HepG2 (cell line): ENCODE measurements around the gene WDR41. TPM values are rescaled to one million over a fixed set of nuclear protein-coding genes. Genes with fewer than 3 reads are reported as not detected.

Experiments used
- ATAC-seq: fragments of 200-7000 bp; cut with Tn5 transposase; 3 replicates; pipeline ENCODE4 v1.9.1; 2020; ENCODE audit warnings: mild to moderate bottlenecking, moderate library complexity
- BruUV-seq: library from RNA; stranded (reverse); fragments of 400-500 nt; replicated peaks from 2 replicates; lab custom pipeline; 2021; lab: Mats Ljungman, UMichigan
- CTCF ChIA-PET: fragments of 300-600 bp; formaldehyde crosslinking; extraction: SDS; loops from one replicate; lab custom pipeline; 2021; ENCODE audit warnings: low total read pairs, inconsistent platforms, low intra/inter-chr PET ratio; lab: Yijun Ruan, JAX
- POLR2A ChIA-PET: fragments of 350-600 bp; sonication (Branson Sonifier 250); formaldehyde crosslinking; loops from one replicate; lab custom pipeline; 2020; ENCODE audit warnings: antibody characterized with exemption, inconsistent platforms; lab: Yijun Ruan, JAX
- DNase-seq: peaks from one replicate; pipeline ENCODE4 v3.0.0-alpha.2; 2015; ENCODE audit warnings: low spot score
- FAIRE-seq: peaks from 3 replicates; lab custom pipeline; 2011; peaks lifted over from hg19 to GRCh38; lab: Jason Lieb, UNC
- H2AFZ ChIP-seq: one replicate; pipeline ENCODE4 v1.6.1; 2011; ENCODE audit warnings: low read length, inconsistent platforms
- H3K27ac ChIP-seq: fragments of 300-600 bp; 3 replicates; pipeline ENCODE4 v1.8.0; 2011; ENCODE audit warnings: mixed run types, mild to moderate bottlenecking, mixed read lengths, low read length, inconsistent platforms; ENCODE audit not compliant: insufficient read depth; ENCODE audit errors: extremely low read length
- H3K27me3 ChIP-seq, 2 experiments: fragments of 200-600 bp in 1 of 2; 2 replicates in 1 of 2; 3 replicates in 1 of 2; pipeline versions ENCODE4 v1.6.0 to v1.8.0; 2011; ENCODE audit warnings: low read length in 2 of 2, mild to moderate bottlenecking in 2 of 2, moderate library complexity in 2 of 2, inconsistent platforms in 1 of 2; ENCODE audit not compliant: insufficient read depth in 2 of 2, control insufficient read depth in 1 of 2
- H3K36me3 ChIP-seq, 2 experiments: fragments of 200-600 bp in 1 of 2; replicated peaks in 1 of 2; 2 replicates in 1 of 2; 3 replicates in 1 of 2; pipeline versions ENCODE4 v1.5.1 to v1.8.0; 2011; ENCODE audit warnings: low read length in 2 of 2, inconsistent platforms in 1 of 2; ENCODE audit not compliant: insufficient read depth in 2 of 2, control insufficient read depth in 1 of 2
- H3K4me1 ChIP-seq: 2 replicates; pipeline ENCODE4 v1.5.1; 2012; ENCODE audit warnings: low read length, inconsistent platforms; ENCODE audit not compliant: insufficient read depth
- H3K4me2 ChIP-seq: 2 replicates; pipeline ENCODE4 v1.6.0; 2011; ENCODE audit warnings: low read depth, low read length, inconsistent platforms
- H3K4me3 ChIP-seq, 3 experiments: fragments of 200-600 bp in 1 of 3; sonication (generic), shearing (Covaris generic) in 1 of 3; replicated peaks in 1 of 3; 2 replicates each; pipeline ENCODE4 v1.5.1; 2011 to 2016; ENCODE audit warnings: low read length in 3 of 3, inconsistent platforms in 2 of 3, low read depth in 2 of 3, mild to moderate bottlenecking in 2 of 3, control low read depth in 1 of 3, mixed read lengths in 1 of 3; ENCODE audit not compliant: insufficient read depth in 1 of 3
- H3K79me2 ChIP-seq: one replicate; pipeline ENCODE4 v1.6.1; 2011; ENCODE audit warnings: low read length, inconsistent platforms; ENCODE audit not compliant: insufficient read depth
- H3K9ac ChIP-seq: 2 replicates; pipeline ENCODE4 v1.6.0; 2011; ENCODE audit warnings: mild to moderate bottlenecking, low read depth, low read length, inconsistent platforms; ENCODE audit not compliant: insufficient read depth
- H3K9me3 ChIP-seq: 2 replicates; pipeline ENCODE4 v1.5.1; 2012; ENCODE audit warnings: mild to moderate bottlenecking, low read length
- H4K20me1 ChIP-seq: 2 replicates; pipeline ENCODE4 v1.6.0; 2011; ENCODE audit warnings: inconsistent platforms, mild to moderate bottlenecking, low read length, moderate library complexity; ENCODE audit not compliant: insufficient read depth
- CBX1 ChIP-seq: IDR thresholded peaks from one replicate; pipeline ENCODE4 v1.6.1; 2016; ENCODE audit warnings: antibody characterized with exemption, low read depth
- CCAR2 ChIP-seq: fragments of 200-400 bp; formaldehyde crosslinking; optimal IDR thresholded peaks from 2 replicates; pipeline ENCODE3; 2018; ENCODE audit warnings: low read depth, mild to moderate bottlenecking, low read length, moderate library complexity
- CREB1 ChIP-seq, 2 experiments: fragments of 450-650 bp in 1 of 2; IDR thresholded peaks; 2 replicates each; pipeline ENCODE4 v1.6.1; 2016 to 2017; ENCODE audit warnings: control low read depth in 1 of 2, mild to moderate bottlenecking in 1 of 2, missing compliant biosample characterization in 1 of 2, missing genetic modification characterization in 1 of 2
- IRF2 ChIP-seq: IDR thresholded peaks from 2 replicates; pipeline ENCODE4 v1.6.1; 2018; ENCODE audit warnings: missing genetic modification reagents, missing compliant biosample characterization
- MATR3 ChIP-seq: sonication (generic); formaldehyde crosslinking; IDR thresholded peaks from 2 replicates; pipeline ENCODE4 v1.4.0; 2020; ENCODE audit warnings: missing genetic modification reagents
- NR1H2 ChIP-seq: sonication (generic); formaldehyde crosslinking; IDR thresholded peaks from 2 replicates; pipeline ENCODE4 v1.8.1; 2022; ENCODE audit warnings: low read depth, missing genetic modification reagents, borderline replicate concordance
- NR2F6 ChIP-seq, 2 experiments: IDR thresholded peaks; 2 replicates each; pipeline ENCODE4 v1.6.1; 2016; ENCODE audit warnings: antibody characterized with exemption in 1 of 2, mild to moderate bottlenecking in 1 of 2
- PHF8 ChIP-seq: sonication (generic); formaldehyde crosslinking; IDR thresholded peaks from 2 replicates; pipeline ENCODE4 v1.5.0; 2020; ENCODE audit warnings: missing genetic modification reagents
- SRSF4 ChIP-seq: fragments of 200-400 bp; formaldehyde crosslinking; IDR thresholded peaks from one replicate; pipeline ENCODE4 v1.6.1; 2018; ENCODE audit warnings: mild to moderate bottlenecking, low read depth, low read length, moderate library complexity; ENCODE audit not compliant: poor library complexity, severe bottlenecking
- ZNF33B ChIP-seq: sonication (generic); formaldehyde crosslinking; IDR thresholded peaks from 2 replicates; pipeline ENCODE4 v1.5.1; 2020; ENCODE audit warnings: mild to moderate bottlenecking, missing genetic modification reagents
- ZNF530 ChIP-seq: sonication (generic); formaldehyde crosslinking; IDR thresholded peaks from 2 replicates; pipeline ENCODE4 v1.5.0; 2020; ENCODE audit warnings: low read depth, mild to moderate bottlenecking, missing genetic modification reagents
- WGBS: methylation state at CpG from one replicate; pipeline ENCODE4 v1.1.6; 2017; ENCODE audit warnings: low lambda C conversion rate; 5-methylcytosine and 5-hydroxymethylcytosine counted together
- in situ Hi-C: cut with HindIII; loops from 2 replicates; pipeline ENCODE4 v1.10.0; 2017; ENCODE audit warnings: low pct_unique_long_range_greater_than_20kb; ENCODE audit not compliant: extremely low pct_ligation_motif_present
- intact Hi-C: fragments of 100-400 bp; cut with micrococcal nuclease; formaldehyde crosslinking; loops from one replicate; pipeline ENCODE4 v1.10.0; 2022; ENCODE audit not compliant: unreplicated experiment
- polyA plus RNA-seq, 8 experiments: library from polyadenylated mRNA; depleted of rRNA in 3 of 8; stranded (reverse) in 7 of 8; unstranded in 1 of 8; fragments of >200 nt; fragmentation: Illumina TruSeq in 4 of 8; extraction: Trizol in 4 of 8; gene quantifications; 2 replicates each; pipeline versions ENCODE4 v1.2.1 to v1.2.3, GENCODE V29; 2011 to 2016; ENCODE audit warnings: low read depth in 4 of 8, missing spikeins in 1 of 8, mixed read lengths in 1 of 8; ENCODE audit not compliant: insufficient read depth in 1 of 8
- total RNA-seq, 5 experiments: library from RNA; depleted of rRNA; stranded (reverse); fragments of >200 nt; fragmentation: Illumina TruSeq; extraction: Trizol; gene quantifications; 2 replicates each; pipeline ENCODE4 v1.2.3, GENCODE V29; 2016; ENCODE audit warnings: low read depth in 1 of 5
- TF ChIP-seq, protein P1 (sequence below): sonication (generic); formaldehyde crosslinking; IDR thresholded peaks from 2 replicates; pipeline ENCODE4 v1.8.0; 2022; ENCODE audit warnings: missing genetic modification reagents, mild to moderate bottlenecking, borderline replicate concordance
- TF ChIP-seq, protein P2 (sequence below): sonication (generic); formaldehyde crosslinking; conservative IDR thresholded peaks from 2 replicates; pipeline ENCODE4 v1.4.0; 2020; ENCODE audit warnings: missing genetic modification reagents

Gene WDR41
- total and polyA plus RNA-seq, 2 of the 13 experiments (the other 11 are each of a cell fraction or from before 2014, with no cell fraction given): 18.9 to 39.3 TPM

- TF ChIP-seq, protein P1, sequence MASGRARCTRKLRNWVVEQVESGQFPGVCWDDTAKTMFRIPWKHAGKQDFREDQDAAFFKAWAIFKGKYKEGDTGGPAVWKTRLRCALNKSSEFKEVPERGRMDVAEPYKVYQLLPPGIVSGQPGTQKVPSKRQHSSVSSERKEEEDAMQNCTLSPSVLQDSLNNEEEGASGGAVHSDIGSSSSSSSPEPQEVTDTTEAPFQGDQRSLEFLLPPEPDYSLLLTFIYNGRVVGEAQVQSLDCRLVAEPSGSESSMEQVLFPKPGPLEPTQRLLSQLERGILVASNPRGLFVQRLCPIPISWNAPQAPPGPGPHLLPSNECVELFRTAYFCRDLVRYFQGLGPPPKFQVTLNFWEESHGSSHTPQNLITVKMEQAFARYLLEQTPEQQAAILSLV (CRISPR knock-in tag): no peak
- TF ChIP-seq NR1H2 (CRISPR knock-in tag) (no peak), PHF8 (CRISPR knock-in tag) (no peak)
Measured at GRCh38 chr5:77407152-77407551, 85.0 kb downstream of the WDR41 start (continued).

DNA sequence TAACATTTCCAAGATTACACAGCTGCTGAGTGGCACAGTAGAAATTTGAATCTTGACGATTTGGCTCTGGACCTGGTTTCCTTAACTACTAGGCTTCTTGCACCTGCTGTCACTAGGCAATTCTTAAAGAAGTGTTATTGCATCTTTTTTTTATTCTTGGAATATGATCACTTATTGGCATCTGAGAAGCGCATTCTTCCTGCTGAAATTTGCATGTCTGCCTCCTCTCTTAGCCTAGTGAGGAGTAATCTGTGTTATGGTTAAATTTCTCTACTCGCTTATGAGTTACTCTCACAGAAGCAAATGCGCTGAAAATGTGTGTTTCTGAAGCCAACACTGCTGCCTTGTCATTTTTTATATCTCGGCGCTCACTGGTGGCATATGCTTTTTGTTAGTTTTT is 89.3 kb downstream of the WDR41 start:
- Histone ChIP-seq H3K9ac (no peak overlapping the region), H3K4me2 (no peak overlapping the region), H4K20me1 (no peaks in the 10 kb centered on the region), H3K79me2 (no peaks in the 10 kb centered on the region), H3K36me3 (no peaks in the 10 kb centered on the region), H2AFZ (no peak overlapping the region), H3K27me3 (peaks cover 0 to 14% of the 10 kb centered on the region in 2 experiments; a peak in 2 of 5 replicates), H3K9me3 (no peaks in the 10 kb centered on the region), H3K4me3 (no peak overlapping the region), H3K27ac (no peak overlapping the region), H3K4me1 (peaks cover 10% of the 10 kb centered on the region)
- in situ Hi-C loops (no loop called here), intact Hi-C loops (no loop called here)
- no peak for DNase-seq
- ChIA-PET CTCF (no interaction called here), POLR2A (no interaction called here)
- no peak for ATAC-seq
- BruUV-seq: no TSS peak
- TF ChIP-seq ZNF33B (no peak), ZNF530 (CRISPR knock-in tag) (no peak), CBX1 (no peak), IRF2 (CRISPR knock-in tag) (no peak), CCAR2 (no peak), SRSF4 (no peak), NR2F6 (IDR thresholded peaks at IDR 0.05) (no peak), NR2F6 (CRISPR knock-in tag; IDR thresholded peaks at IDR 0.05) (no peak), MATR3 (CRISPR knock-in tag) (no peak), CREB1 (IDR thresholded peaks at IDR 0.05) (no peak), CREB1 (CRISPR knock-in tag; IDR thresholded peaks at IDR 0.05) (no peak)
- TF ChIP-seq, protein P2, sequence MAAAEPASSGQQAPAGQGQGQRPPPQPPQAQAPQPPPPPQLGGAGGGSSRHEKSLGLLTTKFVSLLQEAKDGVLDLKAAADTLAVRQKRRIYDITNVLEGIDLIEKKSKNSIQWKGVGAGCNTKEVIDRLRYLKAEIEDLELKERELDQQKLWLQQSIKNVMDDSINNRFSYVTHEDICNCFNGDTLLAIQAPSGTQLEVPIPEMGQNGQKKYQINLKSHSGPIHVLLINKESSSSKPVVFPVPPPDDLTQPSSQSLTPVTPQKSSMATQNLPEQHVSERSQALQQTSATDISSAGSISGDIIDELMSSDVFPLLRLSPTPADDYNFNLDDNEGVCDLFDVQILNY (CRISPR knock-in tag): no peak
- 66% methylated on average over 6 of the region's 6 CpGs for WGBS
- no peak for FAIRE-seq
